NT2/D1 (cell line): ENCODE data around the gene RTP2.

Experiments
- SUZ12 ChIP-seq: IDR thresholded peaks from 2 replicates; pipeline ENCODE4 v1.6.1; 2011; ENCODE audit not compliant: insufficient read length, insufficient read depth; ENCODE audit errors: extremely low read depth
- YY1 ChIP-seq: IDR thresholded peaks from 2 replicates; pipeline ENCODE4 v1.6.1; 2011; ENCODE audit not compliant: insufficient read length, insufficient read depth
- ZNF274 ChIP-seq: IDR thresholded peaks from 2 replicates; pipeline ENCODE4 v1.6.1; 2011; ENCODE audit warnings: mild to moderate bottlenecking, low read depth, low read length

DNA sequence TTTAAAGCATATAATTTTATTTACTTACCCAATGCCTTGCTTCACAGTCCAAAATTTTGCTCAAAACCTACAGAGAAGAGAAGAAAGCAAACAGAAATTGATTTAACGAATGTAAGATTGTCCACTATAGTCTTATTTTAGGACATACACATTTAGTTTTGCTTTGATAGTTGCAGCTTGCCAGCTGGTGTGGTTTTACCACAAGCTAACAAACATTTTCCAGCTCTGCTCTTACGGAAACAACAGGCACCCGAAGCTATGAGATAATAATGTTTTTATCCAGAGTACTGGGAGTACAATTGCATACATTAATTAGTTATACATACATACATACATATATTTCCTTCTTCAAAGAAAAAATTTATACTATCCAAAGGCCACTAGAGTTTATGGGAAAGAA is 32.5 kb upstream of the RTP2 start:
- TF ChIP-seq YY1, result no peak
- TF ChIP-seq ZNF274, result no peak
- no peak for TF ChIP-seq SUZ12
